HCT116 (cell line): Measurements from ENCODE around the gene JUN. TPM values are rescaled to one million over a fixed set of nuclear protein-coding genes. Genes with fewer than 3 reads are reported as not detected.

ENCODE experiments used
- ATAC-seq: fragments of 200-7000 bp; cut with Tn5 transposase; 2 replicates; pipeline ENCODE4 v1.9.1; 2020; ENCODE audit warnings: mild to moderate bottlenecking, moderate library complexity
- BruUV-seq: library from RNA; stranded (reverse); fragments of 400-500 nt; replicated peaks from 2 replicates; lab custom pipeline; 2021; lab: Mats Ljungman, UMichigan
- CTCF ChIA-PET: fragments of 300-600 bp; sonication (Branson Sonifier 250); formaldehyde crosslinking; loops from one replicate; lab custom pipeline; 2021; ENCODE audit warnings: antibody characterized with exemption; lab: Charles Lee
- POLR2A ChIA-PET: fragments of 300-600, 350-600 bp; sonication (Branson Sonifier 250); formaldehyde crosslinking; loops from one replicate; lab custom pipeline; 2021; ENCODE audit warnings: antibody characterized with exemption; lab: Charles Lee
- RAD21 ChIA-PET, 2 experiments: fragments of 300-600 bp; sonication (Branson Sonifier 250); formaldehyde crosslinking; loops; one replicate each; lab custom pipeline; 2023; ENCODE audit warnings: low total read pairs in 2 of 2; ENCODE audit not compliant: uncharacterized antibody in 2 of 2, unreplicated experiment in 2 of 2, low non-redundant PET in 1 of 2; lab: Charles Lee
- DNase-seq: peaks from one replicate; pipeline ENCODE4 v3.0.0-alpha.2; 2010; ENCODE audit warnings: low read depth, low spot score
- H2AFZ ChIP-seq: fragments of 200-600 bp; shearing (Covaris generic), sonication (generic); 2 replicates; pipeline ENCODE4 v1.6.1; 2017; ENCODE audit warnings: low read depth, mixed run types, mixed read lengths, antibody characterized with exemption, low read length; ENCODE audit not compliant: poor library complexity, severe bottlenecking
- H3K27ac ChIP-seq: 2 replicates; pipeline ENCODE4 v1.5.1; 2012; ENCODE audit warnings: low read depth, low read length
- H3K27me3 ChIP-seq: fragments of 200-600 bp; sonication (generic); 2 replicates; pipeline ENCODE4 v1.6.1; 2016; ENCODE audit warnings: mixed run types, low read length, mixed read lengths; ENCODE audit not compliant: insufficient read depth
- H3K36me3 ChIP-seq, 2 experiments: fragments of 200-500 bp in 1 of 2; fragments of 200-600 bp in 1 of 2; sonication (Bioruptor generic) in 1 of 2; sonication (generic) in 1 of 2; 2 replicates each; pipeline versions ENCODE4 v1.5.1 to v1.6.1; 2014 to 2016; ENCODE audit warnings: low read length in 2 of 2, inconsistent platforms in 1 of 2, mixed read lengths in 1 of 2, mixed run types in 1 of 2; ENCODE audit not compliant: insufficient read depth in 2 of 2, control insufficient read depth in 1 of 2
- H3K4me1 ChIP-seq, 2 experiments: fragments of 200-600 bp in 1 of 2; sonication (generic) in 1 of 2; 2 replicates each; pipeline versions ENCODE4 v1.5.1 to v1.6.1; 2012 to 2017; ENCODE audit warnings: low read length in 2 of 2, inconsistent platforms in 1 of 2, mild to moderate bottlenecking in 1 of 2, mixed read lengths in 1 of 2, mixed run types in 1 of 2, moderate library complexity in 1 of 2; ENCODE audit not compliant: insufficient read depth in 2 of 2, control insufficient read depth in 1 of 2
- H3K4me2 ChIP-seq: fragments of 200-600 bp; sonication (generic); 2 replicates; pipeline ENCODE4 v1.6.1; 2017; ENCODE audit warnings: mixed run types, low read length, mixed read lengths
- H3K4me3 ChIP-seq, 2 experiments: fragments of 200-600 bp in 1 of 2; sonication (generic) in 1 of 2; replicated peaks in 1 of 2; 2 replicates each; pipeline ENCODE4 v1.5.1; 2011 to 2016; ENCODE audit warnings: low read length in 2 of 2, control low read depth in 1 of 2, low read depth in 1 of 2, mild to moderate bottlenecking in 1 of 2, mixed read lengths in 1 of 2, mixed run types in 1 of 2
- H3K79me2 ChIP-seq: fragments of 200-600 bp; sonication (generic); 2 replicates; pipeline ENCODE4 v1.6.1; 2017; ENCODE audit warnings: mild to moderate bottlenecking, mixed run types, low read length, moderate library complexity, mixed read lengths; ENCODE audit not compliant: insufficient read depth
- H3K9ac ChIP-seq: fragments of 200-600 bp; sonication (generic); 2 replicates; pipeline ENCODE4 v1.6.1; 2016; ENCODE audit warnings: low read length, mixed read lengths
- H3K9me2 ChIP-seq: fragments of 200-600 bp; sonication (generic), shearing (Covaris generic); 2 replicates; pipeline ENCODE4 v1.6.1; 2017; ENCODE audit warnings: mixed run types, mild to moderate bottlenecking, moderate library complexity; ENCODE audit not compliant: insufficient read depth
- H3K9me3 ChIP-seq, 2 experiments: fragments of 200-500 bp in 1 of 2; fragments of 200-600 bp in 1 of 2; sonication (Bioruptor generic) in 1 of 2; sonication (generic) in 1 of 2; 2 replicates each; pipeline ENCODE4 v1.6.1; 2014 to 2017; ENCODE audit warnings: low read length in 2 of 2, mixed read lengths in 2 of 2, inconsistent platforms in 1 of 2, low read depth in 1 of 2, mild to moderate bottlenecking in 1 of 2, mixed run types in 1 of 2, moderate library complexity in 1 of 2; ENCODE audit not compliant: control insufficient read depth in 1 of 2, insufficient read depth in 1 of 2
- H4K20me1 ChIP-seq: fragments of 200-600 bp; sonication (generic), shearing (Covaris generic); 2 replicates; pipeline ENCODE4 v1.6.1; 2017; ENCODE audit warnings: mixed run types, mild to moderate bottlenecking, moderate library complexity; ENCODE audit not compliant: insufficient read depth
- ELF1 ChIP-seq: IDR thresholded peaks from 2 replicates; pipeline ENCODE4 v1.6.1; 2012; ENCODE audit warnings: low read depth, borderline replicate concordance
- EZH2 ChIP-seq: fragments of 200-600 bp; sonication (generic); IDR thresholded peaks from 2 replicates; pipeline ENCODE4 v1.6.1; 2017; ENCODE audit warnings: antibody characterized with exemption, mixed run types
- EZH2phosphoT487 ChIP-seq: fragments of 200-600 bp; IDR thresholded peaks from 2 replicates; pipeline ENCODE4 v1.6.1; 2018; ENCODE audit warnings: antibody characterized with exemption, borderline replicate concordance
- JUND ChIP-seq: IDR thresholded peaks from 2 replicates; pipeline ENCODE4 v1.6.1; 2012
- POLR2AphosphoS5 ChIP-seq: IDR thresholded peaks from 2 replicates; pipeline ENCODE4 v1.6.1; 2011; ENCODE audit warnings: mild to moderate bottlenecking, low read depth, low read length, moderate library complexity
- RAD21 ChIP-seq: IDR thresholded peaks from 2 replicates; pipeline ENCODE4 v1.6.1; 2012; ENCODE audit warnings: low read depth, mild to moderate bottlenecking
- SIN3A ChIP-seq: IDR thresholded peaks from 2 replicates; pipeline ENCODE4 v1.6.1; 2012; ENCODE audit warnings: low read depth
- SP1 ChIP-seq: IDR thresholded peaks from 2 replicates; pipeline ENCODE4 v1.6.1; 2012; ENCODE audit warnings: low read depth
- YY1 ChIP-seq: IDR thresholded peaks from 2 replicates; pipeline ENCODE4 v1.6.1; 2011; ENCODE audit warnings: low read length, low read depth, moderate library complexity, mild to moderate bottlenecking; ENCODE audit not compliant: insufficient replicate concordance; ENCODE audit errors: extremely low read depth
- intact Hi-C: fragments of 100-400 bp; cut with micrococcal nuclease; formaldehyde crosslinking; loops from 2 replicates; pipeline ENCODE4 v1.10.0; 2022
- total RNA-seq: library from RNA; stranded (reverse); gene quantifications from one replicate; pipeline ENCODE4 v1.2.1, GENCODE V29; 2021; ENCODE audit not compliant: unreplicated experiment
- TF ChIP-seq, protein P1 (sequence below): IDR thresholded peaks from 2 replicates; pipeline ENCODE4 v1.6.1; 2012; ENCODE audit warnings: low read depth

Gene JUN
- total RNA-seq, 1 experiment from 2014 or later: 18.7 TPM

DNA sequence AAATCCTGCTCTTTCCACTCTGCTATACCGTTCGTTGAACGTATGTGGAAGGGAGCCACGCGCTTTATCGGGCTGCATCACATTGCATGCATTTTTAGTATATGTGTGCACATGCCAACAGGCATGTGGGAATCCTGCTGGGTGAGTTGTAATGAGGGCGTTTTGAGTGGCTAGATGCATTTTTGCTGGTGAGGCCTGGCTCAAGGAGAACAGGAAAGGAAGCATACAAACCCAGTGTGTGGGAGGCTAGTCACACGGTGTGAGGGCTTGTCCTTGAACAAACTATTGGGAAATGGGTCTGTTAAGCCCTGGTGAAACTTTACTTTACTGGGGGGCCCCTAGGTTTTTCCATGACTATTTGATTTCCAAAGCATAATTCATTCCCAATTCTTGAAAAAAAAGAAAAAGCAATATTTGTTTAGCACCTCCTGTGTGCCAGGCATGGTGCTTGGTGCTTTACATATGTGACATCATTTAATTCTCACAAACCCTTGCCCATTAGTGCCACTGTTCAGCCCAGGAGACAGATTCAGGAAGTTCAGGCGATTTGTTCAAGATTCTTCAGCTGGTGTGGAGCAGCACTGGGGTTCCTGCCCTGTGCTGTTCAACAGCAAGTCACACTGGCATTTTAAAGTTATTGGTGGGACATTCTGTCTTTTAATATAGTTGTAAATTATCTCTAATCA, 25.6 kb upstream of the JUN start:
- Histone ChIP-seq H3K27me3 (no peaks in the 10 kb centered on the region), H3K4me2 (no peak overlapping the region), H2AFZ (no peak overlapping the region), H3K4me3 (no peak overlapping the region), H3K36me3 (no peaks in the 10 kb centered on the region), H3K79me2 (no peaks in the 10 kb centered on the region), H3K4me1 (peaks cover 13 to 21% of the 10 kb centered on the region in 2 experiments; a peak in 3 of 4 replicates), H3K9ac (no peak overlapping the region), H4K20me1 (no peaks in the 10 kb centered on the region), H3K27ac (no peak overlapping the region), H3K9me3 (no peaks in the 10 kb centered on the region), H3K9me2 (no peaks in the 10 kb centered on the region)
- no peak for DNase-seq
- BruUV-seq: no TSS peak
- ATAC-seq: no peak
- POLR2A ChIA-PET: interaction anchor here (0.7 kb wide), 1 partner anchor 341 kb away, joined by 3 read pairs; no protein-coding TSS in a partner anchor
- RAD21 ChIA-PET: no interaction called here
- intact Hi-C loops: loop anchor here (10.0 kb wide), 1 partner anchor 485 kb away; the partner anchor contains the start of gene FGGY
- CTCF ChIA-PET: no interaction called here
- no peak for TF ChIP-seq RAD21
- TF ChIP-seq JUND: no peak
- TF ChIP-seq EZH2phosphoT487: no peak
- TF ChIP-seq SP1: no peak
- TF ChIP-seq SIN3A: no peak
- no peak for TF ChIP-seq ELF1
- TF ChIP-seq, protein P1, sequence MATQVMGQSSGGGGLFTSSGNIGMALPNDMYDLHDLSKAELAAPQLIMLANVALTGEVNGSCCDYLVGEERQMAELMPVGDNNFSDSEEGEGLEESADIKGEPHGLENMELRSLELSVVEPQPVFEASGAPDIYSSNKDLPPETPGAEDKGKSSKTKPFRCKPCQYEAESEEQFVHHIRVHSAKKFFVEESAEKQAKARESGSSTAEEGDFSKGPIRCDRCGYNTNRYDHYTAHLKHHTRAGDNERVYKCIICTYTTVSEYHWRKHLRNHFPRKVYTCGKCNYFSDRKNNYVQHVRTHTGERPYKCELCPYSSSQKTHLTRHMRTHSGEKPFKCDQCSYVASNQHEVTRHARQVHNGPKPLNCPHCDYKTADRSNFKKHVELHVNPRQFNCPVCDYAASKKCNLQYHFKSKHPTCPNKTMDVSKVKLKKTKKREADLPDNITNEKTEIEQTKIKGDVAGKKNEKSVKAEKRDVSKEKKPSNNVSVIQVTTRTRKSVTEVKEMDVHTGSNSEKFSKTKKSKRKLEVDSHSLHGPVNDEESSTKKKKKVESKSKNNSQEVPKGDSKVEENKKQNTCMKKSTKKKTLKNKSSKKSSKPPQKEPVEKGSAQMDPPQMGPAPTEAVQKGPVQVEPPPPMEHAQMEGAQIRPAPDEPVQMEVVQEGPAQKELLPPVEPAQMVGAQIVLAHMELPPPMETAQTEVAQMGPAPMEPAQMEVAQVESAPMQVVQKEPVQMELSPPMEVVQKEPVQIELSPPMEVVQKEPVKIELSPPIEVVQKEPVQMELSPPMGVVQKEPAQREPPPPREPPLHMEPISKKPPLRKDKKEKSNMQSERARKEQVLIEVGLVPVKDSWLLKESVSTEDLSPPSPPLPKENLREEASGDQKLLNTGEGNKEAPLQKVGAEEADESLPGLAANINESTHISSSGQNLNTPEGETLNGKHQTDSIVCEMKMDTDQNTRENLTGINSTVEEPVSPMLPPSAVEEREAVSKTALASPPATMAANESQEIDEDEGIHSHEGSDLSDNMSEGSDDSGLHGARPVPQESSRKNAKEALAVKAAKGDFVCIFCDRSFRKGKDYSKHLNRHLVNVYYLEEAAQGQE: no peak
- no peak for TF ChIP-seq YY1
- no peak for TF ChIP-seq POLR2AphosphoS5
- TF ChIP-seq EZH2: no peak
